ENCODE data around the gene PAK6. TPM values are rescaled to one million over a fixed set of nuclear protein-coding genes. Genes with fewer than 3 reads are reported as not detected.

PAK6 gene
- total and polyA plus RNA-seq, 7 donors: 0.03 to 3.0 (median 0.56) TPM

GRCh38 chr15:40325700-40326099 lies 86.8 kb downstream of the PAK6 start:
- H3K27ac ChIP-seq: peak overlapping the region; percentile 86
- no peak for ATAC-seq
- no peak for DNase-seq
- no peaks in the 10 kb centered on the region for H3K27me3 ChIP-seq (ENCODE audit: insufficient read depth in 3 of 3, low read length in 2 of 3)
- WGBS, 3 donors: 83 to 89% (median 87%) methylated on average over 2 of the region's 2 CpGs
- no peak for TF ChIP-seq CTCF (IDR thresholded peaks at IDR 0.05)
- peak overlapping the region; percentile 86 for H3K4me3 ChIP-seq
- intact Hi-C loops (cut with DNase I): no loop called here
- no peaks in the 10 kb centered on the region for H3K9me3 ChIP-seq
- H3K36me3 ChIP-seq (ENCODE audit: insufficient read depth in 1 of 2, low read depth in 1 of 2): peaks cover 0 to 17% of the 10 kb centered on the region in 2 donors
- peaks cover 39% of the 10 kb centered on the region for H3K4me1 ChIP-seq

Other genes with a start within 250 kb of the PAK6 start
- gene SRP14, start 199.9 kb upstream of the PAK6 start, total RNA-seq: 100 to 1,000 TPM; 134 to 170 (median 153) TPM
- 100 to 1,000 TPM; 279 to 288 (median 280) TPM for gene SRP14, start 199.9 kb upstream of the PAK6 start, polyA plus RNA-seq
- 1 to 10 TPM; 1.5 to 5.9 (median 3.7) TPM for gene BMF, start 130.2 kb upstream of the PAK6 start, total RNA-seq
- 1 to 10 TPM in 2 of 3 donors, under 1 TPM in 1; 0.65 to 7.2 (median 3.4) TPM for gene BMF, start 130.2 kb upstream of the PAK6 start, polyA plus RNA-seq
- 1 to 10 TPM in 1 of 4 donors, under 1 TPM in 1, not detected in 2; 0.71 to 1.0 TPM for gene BUB1B, start 78.0 kb upstream of the PAK6 start, total RNA-seq
- under 1 TPM in 2 of 3 donors, not detected in 1; 0.10 to 0.42 TPM for gene BUB1B, start 78.0 kb upstream of the PAK6 start, polyA plus RNA-seq
- gene ANKRD63, start 44.0 kb downstream of the PAK6 start, total RNA-seq: not detected
- gene ANKRD63, start 44.0 kb downstream of the PAK6 start, polyA plus RNA-seq: not detected
- gene PLCB2, start 68.9 kb downstream of the PAK6 start, total RNA-seq: 1 to 10 TPM; 1.7 to 4.6 (median 3.5) TPM
- 1 to 10 TPM in 2 of 3 donors, under 1 TPM in 1; 0.73 to 2.0 (median 1.6) TPM for gene PLCB2, start 68.9 kb downstream of the PAK6 start, polyA plus RNA-seq
- 10 to 100 TPM; 22.3 to 32.4 (median 28.9) TPM for gene INAFM2, start 84.6 kb downstream of the PAK6 start, total RNA-seq
- gene INAFM2, start 84.6 kb downstream of the PAK6 start, polyA plus RNA-seq: 10 to 100 TPM in 1 of 3 donors, 1 to 10 TPM in 2; 5.8 to 14.5 (median 7.9) TPM
- 100 to 1,000 TPM in 3 of 4 donors, 10 to 100 TPM in 1; 87.0 to 161 (median 129) TPM for gene CCDC9B, start 101.9 kb downstream of the PAK6 start, total RNA-seq
- gene CCDC9B, start 101.9 kb downstream of the PAK6 start, polyA plus RNA-seq: 10 to 100 TPM; 14.5 to 50.5 (median 23.2) TPM
- gene PHGR1, start 112.0 kb downstream of the PAK6 start, total RNA-seq: not detected
- gene PHGR1, start 112.0 kb downstream of the PAK6 start, polyA plus RNA-seq: 1 to 10 TPM in 2 of 3 donors, under 1 TPM in 1; 0.49 to 4.8 (median 1.4) TPM
- gene DISP2, start 119.2 kb downstream of the PAK6 start, total RNA-seq: 1 to 10 TPM in 1 of 4 donors, under 1 TPM in 3; 0.05 to 2.4 (median 0.72) TPM
- gene DISP2, start 119.2 kb downstream of the PAK6 start, polyA plus RNA-seq: under 1 TPM; 0.42 to 0.79 (median 0.52) TPM
- gene KNSTRN, start 143.7 kb downstream of the PAK6 start, total RNA-seq: 10 to 100 TPM in 2 of 4 donors, 1 to 10 TPM in 2; 7.7 to 21.3 (median 11.6) TPM
- gene KNSTRN, start 143.7 kb downstream of the PAK6 start, polyA plus RNA-seq: 10 to 100 TPM; 11.5 to 21.5 (median 18.7) TPM
- gene IVD, start 166.7 kb downstream of the PAK6 start, total RNA-seq: 100 to 1,000 TPM in 1 of 4 donors, 10 to 100 TPM in 3; 46.5 to 102 (median 61.4) TPM
- 10 to 100 TPM; 27.1 to 35.6 (median 32.6) TPM for gene IVD, start 166.7 kb downstream of the PAK6 start, polyA plus RNA-seq
- 10 to 100 TPM; 12.5 to 15.6 (median 13.4) TPM for gene BAHD1, start 201.9 kb downstream of the PAK6 start, total RNA-seq
- 10 to 100 TPM in 2 of 3 donors, 1 to 10 TPM in 1; 9.9 to 14.6 (median 12.3) TPM for gene BAHD1, start 201.9 kb downstream of the PAK6 start, polyA plus RNA-seq
- gene CHST14, start 231.9 kb downstream of the PAK6 start, total RNA-seq: 1 to 10 TPM; 3.8 to 5.3 (median 4.2) TPM
- 1 to 10 TPM; 2.5 to 4.5 (median 2.8) TPM for gene CHST14, start 231.9 kb downstream of the PAK6 start, polyA plus RNA-seq

All from psoas muscle (tissue), 8 donors.